WTC11 (cell line): Measurements from ENCODE around the gene CCDC71L.

Source experiments
- ATF3 ChIP-seq: sonication (generic); formaldehyde crosslinking; conservative IDR thresholded peaks from 2 replicates; pipeline ENCODE4 v1.8.1; 2022; ENCODE audit warnings: mild to moderate bottlenecking, missing genetic modification reagents
- CREB1 ChIP-seq: sonication (generic); formaldehyde crosslinking; IDR thresholded peaks from 2 replicates; pipeline ENCODE4 v1.8.0; 2023; ENCODE audit warnings: mild to moderate bottlenecking, missing genetic modification reagents
- CTCF ChIP-seq: fragments of 200-600 bp; IDR thresholded peaks from 2 replicates; pipeline ENCODE4 v1.8.0; 2022; ENCODE audit warnings: antibody characterized with exemption
- IRF1 ChIP-seq: sonication (generic); formaldehyde crosslinking; IDR thresholded peaks from 2 replicates; pipeline ENCODE4 v1.8.0; 2023; ENCODE audit warnings: missing genetic modification reagents
- TEAD1 ChIP-seq: sonication (generic); formaldehyde crosslinking; IDR thresholded peaks from 2 replicates; pipeline ENCODE4 v1.8.0; 2022; ENCODE audit warnings: mild to moderate bottlenecking, missing genetic modification reagents
- ZNF121 ChIP-seq: sonication (generic); formaldehyde crosslinking; IDR thresholded peaks from 2 replicates; pipeline ENCODE4 v1.8.0; 2023; ENCODE audit warnings: missing genetic modification reagents
- ZNF232 ChIP-seq: sonication (generic); formaldehyde crosslinking; IDR thresholded peaks from 2 replicates; pipeline ENCODE4 v1.8.0; 2022; ENCODE audit warnings: mild to moderate bottlenecking, missing genetic modification reagents

GRCh38 chr7:106671160-106671559, 10.2 kb upstream of the CCDC71L start:
- no peak for TF ChIP-seq IRF1 (CRISPR knock-in tag)
- TF ChIP-seq ATF3 (CRISPR knock-in tag), result no peak
- TF ChIP-seq CTCF, result no peak
- no peak for TF ChIP-seq CREB1 (CRISPR knock-in tag)
- no peak for TF ChIP-seq ZNF121
- no peak for TF ChIP-seq TEAD1 (CRISPR knock-in tag)
- TF ChIP-seq ZNF232 (CRISPR knock-in tag), result no peak
